WTC11 (cell line): Measurements from ENCODE around the gene AGBL5. TPM values are rescaled to one million over a fixed set of nuclear protein-coding genes. Genes with fewer than 3 reads are reported as not detected.

Source experiments
- ATF1 ChIP-seq: sonication (generic); formaldehyde crosslinking; IDR thresholded peaks from 2 replicates; pipeline ENCODE4 v1.8.1; 2023; ENCODE audit warnings: mild to moderate bottlenecking, moderate library complexity, missing genetic modification reagents
- ATF3 ChIP-seq: sonication (generic); formaldehyde crosslinking; conservative IDR thresholded peaks from 2 replicates; pipeline ENCODE4 v1.8.1; 2022; ENCODE audit warnings: mild to moderate bottlenecking, missing genetic modification reagents
- CDX4 ChIP-seq: fragments of 250-450 bp; sonication (Bioruptor Pico); IDR thresholded peaks from 2 replicates; pipeline ENCODE4 v1.9.0; 2021; ENCODE audit warnings: moderate library complexity, mild to moderate bottlenecking, inconsistent platforms, borderline replicate concordance
- CREB1 ChIP-seq: sonication (generic); formaldehyde crosslinking; IDR thresholded peaks from 2 replicates; pipeline ENCODE4 v1.8.0; 2023; ENCODE audit warnings: mild to moderate bottlenecking, missing genetic modification reagents
- CREM ChIP-seq: sonication (generic); formaldehyde crosslinking; IDR thresholded peaks from 2 replicates; pipeline ENCODE4 v1.8.1; 2022; ENCODE audit warnings: mild to moderate bottlenecking, missing genetic modification reagents, moderate library complexity
- EMX1 ChIP-seq: fragments of 250-450 bp; sonication (Bioruptor Pico); IDR thresholded peaks from 2 replicates; pipeline ENCODE4 v1.8.0; 2021; ENCODE audit warnings: mild to moderate bottlenecking
- FOXP1 ChIP-seq: sonication (generic); formaldehyde crosslinking; IDR thresholded peaks from 2 replicates; pipeline ENCODE4 v1.8.0; 2022; ENCODE audit warnings: missing genetic modification reagents, mild to moderate bottlenecking, moderate library complexity, borderline replicate concordance
- GABPB1 ChIP-seq: sonication (generic); formaldehyde crosslinking; IDR thresholded peaks from 2 replicates; pipeline ENCODE4 v1.8.1; 2023; ENCODE audit warnings: mild to moderate bottlenecking, missing genetic modification reagents
- GRHL2 ChIP-seq: fragments of 250-450 bp; sonication (Bioruptor Pico); IDR thresholded peaks from 2 replicates; pipeline ENCODE4 v1.8.0; 2022; ENCODE audit warnings: mild to moderate bottlenecking, moderate library complexity; ENCODE audit not compliant: insufficient replicate concordance, severe bottlenecking
- GTF2I ChIP-seq: fragments of 250-450 bp; sonication (Bioruptor Pico); conservative IDR thresholded peaks from 2 replicates; pipeline ENCODE4 v1.4.0; 2021; ENCODE audit warnings: mild to moderate bottlenecking
- IRF2 ChIP-seq: sonication (generic); formaldehyde crosslinking; IDR thresholded peaks from 2 replicates; pipeline ENCODE4 v1.8.0; 2022; ENCODE audit warnings: low read depth, missing genetic modification reagents, borderline replicate concordance
- JAZF1 ChIP-seq: fragments of 250-450 bp; sonication (Bioruptor Pico); IDR thresholded peaks from 2 replicates; pipeline ENCODE4 v1.9.0; 2021; ENCODE audit warnings: moderate library complexity, mild to moderate bottlenecking, inconsistent platforms
- JUN ChIP-seq: sonication (generic); formaldehyde crosslinking; IDR thresholded peaks from 2 replicates; pipeline ENCODE4 v1.8.0; 2023; ENCODE audit warnings: mild to moderate bottlenecking, missing genetic modification reagents
- MLX ChIP-seq: sonication (generic); formaldehyde crosslinking; IDR thresholded peaks from 2 replicates; pipeline ENCODE4 v1.8.1; 2023; ENCODE audit warnings: mild to moderate bottlenecking, missing genetic modification reagents, moderate library complexity
- MYBL2 ChIP-seq: sonication (generic); formaldehyde crosslinking; IDR thresholded peaks from 2 replicates; pipeline ENCODE4 v1.8.1; 2023; ENCODE audit warnings: mild to moderate bottlenecking, moderate library complexity, missing genetic modification reagents
- NR3C1 ChIP-seq: sonication (generic); formaldehyde crosslinking; conservative IDR thresholded peaks from 2 replicates; pipeline ENCODE4 v1.8.1; 2023; ENCODE audit warnings: low read depth, mild to moderate bottlenecking, missing genetic modification reagents
- RELA ChIP-seq: sonication (generic); formaldehyde crosslinking; IDR thresholded peaks from 2 replicates; pipeline ENCODE4 v1.8.1; 2022; ENCODE audit warnings: missing genetic modification reagents, mild to moderate bottlenecking, borderline replicate concordance
- RORB ChIP-seq: fragments of 250-450 bp; sonication (Bioruptor Pico); IDR thresholded peaks from 2 replicates; pipeline ENCODE4 v1.9.0; 2021; ENCODE audit warnings: mild to moderate bottlenecking
- SMAD3 ChIP-seq: sonication (generic); formaldehyde crosslinking; IDR thresholded peaks from 2 replicates; pipeline ENCODE4 v1.8.0; 2022; ENCODE audit warnings: missing genetic modification reagents, mild to moderate bottlenecking, borderline replicate concordance
- SOX15 ChIP-seq: fragments of 250-450 bp; sonication (Bioruptor Pico); IDR thresholded peaks from 2 replicates; pipeline ENCODE4 v1.9.0; 2021; ENCODE audit warnings: mild to moderate bottlenecking
- TCF7 ChIP-seq: sonication (generic); formaldehyde crosslinking; IDR thresholded peaks from 2 replicates; pipeline ENCODE4 v1.8.0; 2022; ENCODE audit warnings: mild to moderate bottlenecking, low read depth, missing genetic modification reagents, moderate library complexity
- TEAD1 ChIP-seq: sonication (generic); formaldehyde crosslinking; IDR thresholded peaks from 2 replicates; pipeline ENCODE4 v1.8.0; 2022; ENCODE audit warnings: mild to moderate bottlenecking, missing genetic modification reagents
- TEAD4 ChIP-seq: sonication (generic); formaldehyde crosslinking; IDR thresholded peaks from 2 replicates; pipeline ENCODE4 v1.8.0; 2022; ENCODE audit warnings: mild to moderate bottlenecking, missing genetic modification reagents
- ZNF281 ChIP-seq: sonication (generic); formaldehyde crosslinking; IDR thresholded peaks from 2 replicates; pipeline ENCODE4 v1.8.0; 2023; ENCODE audit warnings: mild to moderate bottlenecking, missing genetic modification reagents
- ZNF416 ChIP-seq: fragments of 250-450 bp; sonication (Bioruptor Pico); IDR thresholded peaks from 2 replicates; pipeline ENCODE4 v1.9.0; 2021; ENCODE audit warnings: mild to moderate bottlenecking, inconsistent platforms
- total RNA-seq: library from RNA; stranded (reverse); gene quantifications from 3 replicates; pipeline ENCODE4 v1.2.3, GENCODE V29; 2021
- TF ChIP-seq, protein P1 (sequence below): fragments of 250-450 bp; sonication (Bioruptor Pico); IDR thresholded peaks from 2 replicates; pipeline ENCODE4 v2.1.2; 2022; ENCODE audit warnings: mild to moderate bottlenecking, moderate library complexity
- TF ChIP-seq, protein P2 (sequence below): sonication (generic); formaldehyde crosslinking; IDR thresholded peaks from 2 replicates; pipeline ENCODE4 v1.8.0; 2022; ENCODE audit warnings: missing genetic modification reagents
- TF ChIP-seq, protein P3 (sequence below): sonication (generic); formaldehyde crosslinking; IDR thresholded peaks from 2 replicates; pipeline ENCODE4 v1.8.0; 2023; ENCODE audit warnings: missing genetic modification reagents

The AGBL5 gene
- total RNA-seq, 1 experiment from 2014 or later: 43.0 TPM

DNA sequence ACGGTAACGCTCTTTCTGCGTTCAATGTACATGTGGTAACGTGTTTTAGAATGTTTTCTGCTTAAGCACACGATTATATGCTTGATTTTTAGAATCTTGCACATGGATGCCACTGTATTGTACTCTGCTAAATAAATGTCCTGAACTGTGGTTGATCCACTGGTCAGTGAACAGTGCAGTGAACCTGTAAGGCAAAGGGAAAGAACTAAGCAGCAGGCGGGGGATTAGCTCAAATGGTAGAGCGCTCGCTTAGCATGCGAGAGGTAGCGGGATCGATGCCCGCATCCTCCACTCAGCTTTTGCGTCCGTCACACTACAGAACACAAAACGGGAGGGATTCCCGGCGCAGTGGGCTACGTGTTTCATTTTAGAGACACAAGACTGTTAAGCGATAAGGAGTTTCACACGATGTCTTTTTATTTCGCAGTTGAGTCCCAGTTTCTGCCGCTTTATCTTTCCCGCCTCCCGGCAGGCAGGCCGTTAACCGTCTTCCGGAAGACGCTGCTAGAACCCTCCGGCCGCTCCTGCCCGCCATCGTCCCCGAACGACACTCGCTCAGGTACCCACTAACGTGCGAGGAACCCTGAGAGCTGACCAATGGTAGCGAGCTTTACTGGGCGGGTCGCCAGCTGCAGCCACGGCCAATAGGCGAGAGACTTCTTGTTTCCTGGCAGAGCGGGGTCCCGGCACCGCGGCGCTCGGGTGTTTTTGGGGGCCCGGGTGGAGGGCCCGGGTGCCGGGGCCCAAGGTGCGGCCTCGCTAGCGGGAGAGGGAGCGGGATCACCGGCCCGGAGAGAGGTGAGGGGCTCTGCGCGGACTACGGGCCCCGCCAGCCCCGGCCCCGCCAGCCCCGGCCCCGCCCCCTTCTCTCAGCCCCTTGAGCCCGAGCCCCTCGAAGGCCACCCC is at the start of gene AGBL5 (continued):
- no peak for TF ChIP-seq ATF3
- peak; percentile 92 for TF ChIP-seq MYBL2
- TF ChIP-seq, protein P1, sequence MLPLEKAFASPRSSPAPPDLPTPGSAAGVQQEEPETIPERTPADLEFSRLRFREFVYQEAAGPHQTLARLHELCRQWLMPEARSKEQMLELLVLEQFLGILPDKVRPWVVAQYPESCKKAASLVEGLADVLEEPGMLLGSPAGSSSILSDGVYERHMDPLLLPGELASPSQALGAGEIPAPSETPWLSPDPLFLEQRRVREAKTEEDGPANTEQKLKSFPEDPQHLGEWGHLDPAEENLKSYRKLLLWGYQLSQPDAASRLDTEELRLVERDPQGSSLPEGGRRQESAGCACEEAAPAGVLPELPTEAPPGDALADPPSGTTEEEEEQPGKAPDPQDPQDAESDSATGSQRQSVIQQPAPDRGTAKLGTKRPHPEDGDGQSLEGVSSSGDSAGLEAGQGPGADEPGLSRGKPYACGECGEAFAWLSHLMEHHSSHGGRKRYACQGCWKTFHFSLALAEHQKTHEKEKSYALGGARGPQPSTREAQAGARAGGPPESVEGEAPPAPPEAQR: no peak
- peak; percentile 77 for TF ChIP-seq GABPB1 (CRISPR knock-in tag)
- TF ChIP-seq EMX1 (CRISPR knock-in tag): peak; percentile 91; the same call in 1 of the 2 replicates
- TF ChIP-seq SOX15 (CRISPR knock-in tag): no peak; the same call in 1 of the 2 replicates
- peak; percentile 95 for TF ChIP-seq CDX4
- no peak for TF ChIP-seq SMAD3 (CRISPR knock-in tag)
- no peak for TF ChIP-seq RORB (CRISPR knock-in tag)
- no peak for TF ChIP-seq ZNF281 (CRISPR knock-in tag)
- TF ChIP-seq TEAD1: peak; percentile 57
- TF ChIP-seq ZNF416 (CRISPR knock-in tag): peak; percentile 79; the same call in 1 of the 2 replicates
- peak; percentile 89; the same call in 1 of the 2 replicates for TF ChIP-seq JAZF1 (CRISPR knock-in tag)
- no peak for TF ChIP-seq RELA (CRISPR knock-in tag)
- TF ChIP-seq MLX (CRISPR knock-in tag): no peak
- 0 out of 2 replicates have a peak, but pooled peaks have one; percentile 64 for TF ChIP-seq CREM (CRISPR knock-in tag)
- TF ChIP-seq NR3C1 (CRISPR knock-in tag): no peak
- TF ChIP-seq FOXP1 (CRISPR knock-in tag): peak; percentile 60; the same call in 1 of the 2 replicates
- TF ChIP-seq GRHL2 (CRISPR knock-in tag): no peak
- TF ChIP-seq, protein P2, sequence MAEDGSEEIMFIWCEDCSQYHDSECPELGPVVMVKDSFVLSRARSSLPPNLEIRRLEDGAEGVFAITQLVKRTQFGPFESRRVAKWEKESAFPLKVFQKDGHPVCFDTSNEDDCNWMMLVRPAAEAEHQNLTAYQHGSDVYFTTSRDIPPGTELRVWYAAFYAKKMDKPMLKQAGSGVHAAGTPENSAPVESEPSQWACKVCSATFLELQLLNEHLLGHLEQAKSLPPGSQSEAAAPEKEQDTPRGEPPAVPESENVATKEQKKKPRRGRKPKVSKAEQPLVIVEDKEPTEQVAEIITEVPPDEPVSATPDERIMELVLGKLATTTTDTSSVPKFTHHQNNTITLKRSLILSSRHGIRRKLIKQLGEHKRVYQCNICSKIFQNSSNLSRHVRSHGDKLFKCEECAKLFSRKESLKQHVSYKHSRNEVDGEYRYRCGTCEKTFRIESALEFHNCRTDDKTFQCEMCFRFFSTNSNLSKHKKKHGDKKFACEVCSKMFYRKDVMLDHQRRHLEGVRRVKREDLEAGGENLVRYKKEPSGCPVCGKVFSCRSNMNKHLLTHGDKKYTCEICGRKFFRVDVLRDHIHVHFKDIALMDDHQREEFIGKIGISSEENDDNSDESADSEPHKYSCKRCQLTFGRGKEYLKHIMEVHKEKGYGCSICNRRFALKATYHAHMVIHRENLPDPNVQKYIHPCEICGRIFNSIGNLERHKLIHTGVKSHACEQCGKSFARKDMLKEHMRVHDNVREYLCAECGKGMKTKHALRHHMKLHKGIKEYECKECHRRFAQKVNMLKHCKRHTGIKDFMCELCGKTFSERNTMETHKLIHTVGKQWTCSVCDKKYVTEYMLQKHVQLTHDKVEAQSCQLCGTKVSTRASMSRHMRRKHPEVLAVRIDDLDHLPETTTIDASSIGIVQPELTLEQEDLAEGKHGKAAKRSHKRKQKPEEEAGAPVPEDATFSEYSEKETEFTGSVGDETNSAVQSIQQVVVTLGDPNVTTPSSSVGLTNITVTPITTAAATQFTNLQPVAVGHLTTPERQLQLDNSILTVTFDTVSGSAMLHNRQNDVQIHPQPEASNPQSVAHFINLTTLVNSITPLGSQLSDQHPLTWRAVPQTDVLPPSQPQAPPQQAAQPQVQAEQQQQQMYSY: no peak
- TF ChIP-seq ATF1 (CRISPR knock-in tag): no peak
- TF ChIP-seq CREB1 (CRISPR knock-in tag): peak; percentile 63; the same call in 1 of the 2 replicates
- TF ChIP-seq TEAD4 (CRISPR knock-in tag): peak; percentile 36; the same call in 1 of the 2 replicates
- no peak for TF ChIP-seq TCF7 (CRISPR knock-in tag)
- TF ChIP-seq JUN (CRISPR knock-in tag): 0 out of 2 replicates have a peak, but pooled peaks have one; percentile 15
- no peak for TF ChIP-seq GTF2I (CRISPR knock-in tag)
- TF ChIP-seq, protein P3, sequence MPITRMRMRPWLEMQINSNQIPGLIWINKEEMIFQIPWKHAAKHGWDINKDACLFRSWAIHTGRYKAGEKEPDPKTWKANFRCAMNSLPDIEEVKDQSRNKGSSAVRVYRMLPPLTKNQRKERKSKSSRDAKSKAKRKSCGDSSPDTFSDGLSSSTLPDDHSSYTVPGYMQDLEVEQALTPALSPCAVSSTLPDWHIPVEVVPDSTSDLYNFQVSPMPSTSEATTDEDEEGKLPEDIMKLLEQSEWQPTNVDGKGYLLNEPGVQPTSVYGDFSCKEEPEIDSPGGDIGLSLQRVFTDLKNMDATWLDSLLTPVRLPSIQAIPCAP (CRISPR knock-in tag): 0 out of 2 replicates have a peak, but pooled peaks have one; percentile 13
- no peak for TF ChIP-seq IRF2 (CRISPR knock-in tag)
